ENCODE results near the gene AHRR. TPM values are rescaled to one million over a fixed set of nuclear protein-coding genes. Genes with fewer than 3 reads are reported as not detected.

The AHRR gene
- polyA plus RNA-seq, 2 of the 4 experiments (the other 2 are of a cell fraction) = 1.2 to 1.7 TPM

- ChIA-PET POLR2A (no interaction called here), CTCF (interaction anchor here (1.2 kb wide), 1 partner anchor 69 kb away, joined by 3 read pairs; no protein-coding TSS in a partner anchor)
- no peak for DNase-seq (ENCODE audit: low read depth in 1 of 2, low spot score in 1 of 2)
- no peak overlapping the region for H3K4me3 ChIP-seq
- 0 out of 3 replicates have a peak, but pooled peaks cover 5% of the 10 kb centered on the region for H3K9me3 ChIP-seq
- peaks cover under 1% of the 10 kb centered on the region; the same call in 1 of the 3 replicates for H3K4me1 ChIP-seq
- no peak for ATAC-seq
- no peak overlapping the region for H3K27ac ChIP-seq
- no peak overlapping the region for H3K4me2 ChIP-seq
- no peak for TF ChIP-seq MAFK (IDR thresholded peaks at IDR 0.05; ENCODE audit: partially characterized antibody)
- no peak for TF ChIP-seq PHF8 (IDR thresholded peaks at IDR 0.05; ENCODE audit: borderline replicate concordance, low read depth)
- TF ChIP-seq FOSB (CRISPR knock-in tag; IDR thresholded peaks at IDR 0.05) = no peak
- TF ChIP-seq EHF (CRISPR knock-in tag; IDR thresholded peaks at IDR 0.05) = no peak
- TF ChIP-seq ZFP36 (IDR thresholded peaks at IDR 0.05; ENCODE audit: borderline replicate concordance, partially characterized antibody) = no peak
- no peak for TF ChIP-seq BHLHE40 (IDR thresholded peaks at IDR 0.05; ENCODE audit: low read depth, low read length)
- TF ChIP-seq GATA3 (IDR thresholded peaks at IDR 0.05; ENCODE audit: borderline replicate concordance) = no peak
- TF ChIP-seq, protein P1, sequence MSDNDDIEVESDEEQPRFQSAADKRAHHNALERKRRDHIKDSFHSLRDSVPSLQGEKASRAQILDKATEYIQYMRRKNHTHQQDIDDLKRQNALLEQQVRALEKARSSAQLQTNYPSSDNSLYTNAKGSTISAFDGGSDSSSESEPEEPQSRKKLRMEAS (IDR thresholded peaks at IDR 0.05) = no peak
- TF ChIP-seq ESRRA (IDR thresholded peaks at IDR 0.05; ENCODE audit: borderline replicate concordance, low read length) = no peak
- TF ChIP-seq CHD4 (IDR thresholded peaks at IDR 0.05; ENCODE audit: borderline replicate concordance) = no peak
- TF ChIP-seq FOSL2 (IDR thresholded peaks at IDR 0.05) = no peak
- TF ChIP-seq FOSL2 (CRISPR knock-in tag; IDR thresholded peaks at IDR 0.05) = no peak
- TF ChIP-seq ZC3H11A (IDR thresholded peaks at IDR 0.05) = no peak
- no peak for FAIRE-seq
- 93% methylated on average over 1 of the region's 1 CpG for WGBS (ENCODE audit: missing lambda C conversion rate)
Observed at GRCh38 chr5:385321-385720, 63.8 kb downstream of the AHRR start.

GRCh38 chr5:386432-387341 lies 65.2 kb downstream of the AHRR start:
- H3K27ac ChIP-seq = no peak overlapping the region
- FAIRE-seq = no peak
- CTCF ChIA-PET = no interaction called here
- H3K4me1 ChIP-seq = peaks cover 11% of the 10 kb centered on the region
- H3K9me3 ChIP-seq = 0 out of 3 replicates have a peak, but pooled peaks cover 5% of the 10 kb centered on the region
- POLR2A ChIA-PET = no interaction called here
- no peak for ATAC-seq
- WGBS (ENCODE audit: missing lambda C conversion rate) = 77% methylated on average over 18 of the region's 18 CpGs
- TF ChIP-seq BHLHE40 (IDR thresholded peaks at IDR 0.05; ENCODE audit: low read depth, low read length) (no peak), CEBPB (IDR thresholded peaks at IDR 0.05) (no peak), KDM1A (IDR thresholded peaks at IDR 0.05; ENCODE audit: low read depth) (no peak), FOSL2 (IDR thresholded peaks at IDR 0.05) (no peak), FOSL2 (CRISPR knock-in tag; IDR thresholded peaks at IDR 0.05) (no peak), PBX3 (IDR thresholded peaks at IDR 0.05) (no peak), ZC3H11A (IDR thresholded peaks at IDR 0.05) (no peak), TFCP2L1 (CRISPR knock-in tag; IDR thresholded peaks at IDR 0.05) (no peak), POLR2A (IDR thresholded peaks at IDR 0.05; ENCODE audit: low read length) (no peak), EP300 (IDR thresholded peaks at IDR 0.05) (no peak), HDAC2 (IDR thresholded peaks at IDR 0.05) (no peak), FOSB (CRISPR knock-in tag; IDR thresholded peaks at IDR 0.05) (no peak), MAZ (IDR thresholded peaks at IDR 0.05; ENCODE audit: borderline replicate concordance, low read depth, low read length) (no peak), POLR2AphosphoS2 (conservative IDR thresholded peaks at IDR 0.05; ENCODE audit: low read length) (no peak)
- TF ChIP-seq, protein P2, sequence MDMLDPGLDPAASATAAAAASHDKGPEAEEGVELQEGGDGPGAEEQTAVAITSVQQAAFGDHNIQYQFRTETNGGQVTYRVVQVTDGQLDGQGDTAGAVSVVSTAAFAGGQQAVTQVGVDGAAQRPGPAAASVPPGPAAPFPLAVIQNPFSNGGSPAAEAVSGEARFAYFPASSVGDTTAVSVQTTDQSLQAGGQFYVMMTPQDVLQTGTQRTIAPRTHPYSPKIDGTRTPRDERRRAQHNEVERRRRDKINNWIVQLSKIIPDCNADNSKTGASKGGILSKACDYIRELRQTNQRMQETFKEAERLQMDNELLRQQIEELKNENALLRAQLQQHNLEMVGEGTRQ (IDR thresholded peaks at IDR 0.05) = no peak
- DNase-seq (ENCODE audit: low read depth in 1 of 2, low spot score in 1 of 2) = no peak
- H3K4me2 ChIP-seq = no peak overlapping the region
- no peak overlapping the region for H3K4me3 ChIP-seq
